ENCODE results near the gene GABRG3.

Gene GABRG3

GRCh38 chr15:27027229-27027628 lies 56.2 kb downstream of the GABRG3 start:
- TF ChIP-seq CTCF (IDR thresholded peaks at IDR 0.05; ENCODE audit: low read depth, low read length), result no peak
- no peak for DNase-seq (ENCODE audit: extremely low read depth, low read depth)

- no peak for TF ChIP-seq CTCF (IDR thresholded peaks at IDR 0.05; ENCODE audit: low read depth, low read length)
- DNase-seq (ENCODE audit: extremely low read depth, low read depth), result no peak
Measured at GRCh38 chr15:27028858-27029477, 58.0 kb downstream of the GABRG3 start.

- DNase-seq (ENCODE audit: extremely low read depth, low read depth), result no peak
- TF ChIP-seq CTCF (IDR thresholded peaks at IDR 0.05; ENCODE audit: low read depth, low read length), result no peak
Measured at GRCh38 chr15:27036210-27036609, 65.2 kb downstream of the GABRG3 start.

GRCh38 chr15:27037501-27037900 lies 66.5 kb downstream of the GABRG3 start:
- no peak for DNase-seq (ENCODE audit: extremely low read depth, low read depth)
- TF ChIP-seq CTCF (IDR thresholded peaks at IDR 0.05; ENCODE audit: low read depth, low read length), result no peak

- no peak for TF ChIP-seq CTCF (IDR thresholded peaks at IDR 0.05; ENCODE audit: low read depth, low read length)
- no peak for DNase-seq (ENCODE audit: extremely low read depth, low read depth)
Measured at GRCh38 chr15:27039152-27039551, 68.2 kb downstream of the GABRG3 start.

- TF ChIP-seq CTCF (IDR thresholded peaks at IDR 0.05; ENCODE audit: low read depth, low read length), result no peak
- DNase-seq (ENCODE audit: extremely low read depth, low read depth), result no peak
Measured at GRCh38 chr15:27042230-27042629, 71.2 kb downstream of the GABRG3 start.

- TF ChIP-seq CTCF (IDR thresholded peaks at IDR 0.05; ENCODE audit: low read depth, low read length), result no peak
Measured at GRCh38 chr15:27042646-27043045, 71.7 kb downstream of the GABRG3 start.

More at GRCh38 chr15:27042646-27043045, 71.7 kb downstream of the GABRG3 start:
- no peak for DNase-seq (ENCODE audit: extremely low read depth, low read depth)

Measured in AG09319 (cell line).